SW 1271 (cell line): Measurements from ENCODE around the gene BHLHE40.

Experiments
- DNase-seq, 2 experiments: peaks; one replicate each; lab custom pipeline; 2025; lab: John Stamatoyannopoulos, UW

The BHLHE40 gene

DNA sequence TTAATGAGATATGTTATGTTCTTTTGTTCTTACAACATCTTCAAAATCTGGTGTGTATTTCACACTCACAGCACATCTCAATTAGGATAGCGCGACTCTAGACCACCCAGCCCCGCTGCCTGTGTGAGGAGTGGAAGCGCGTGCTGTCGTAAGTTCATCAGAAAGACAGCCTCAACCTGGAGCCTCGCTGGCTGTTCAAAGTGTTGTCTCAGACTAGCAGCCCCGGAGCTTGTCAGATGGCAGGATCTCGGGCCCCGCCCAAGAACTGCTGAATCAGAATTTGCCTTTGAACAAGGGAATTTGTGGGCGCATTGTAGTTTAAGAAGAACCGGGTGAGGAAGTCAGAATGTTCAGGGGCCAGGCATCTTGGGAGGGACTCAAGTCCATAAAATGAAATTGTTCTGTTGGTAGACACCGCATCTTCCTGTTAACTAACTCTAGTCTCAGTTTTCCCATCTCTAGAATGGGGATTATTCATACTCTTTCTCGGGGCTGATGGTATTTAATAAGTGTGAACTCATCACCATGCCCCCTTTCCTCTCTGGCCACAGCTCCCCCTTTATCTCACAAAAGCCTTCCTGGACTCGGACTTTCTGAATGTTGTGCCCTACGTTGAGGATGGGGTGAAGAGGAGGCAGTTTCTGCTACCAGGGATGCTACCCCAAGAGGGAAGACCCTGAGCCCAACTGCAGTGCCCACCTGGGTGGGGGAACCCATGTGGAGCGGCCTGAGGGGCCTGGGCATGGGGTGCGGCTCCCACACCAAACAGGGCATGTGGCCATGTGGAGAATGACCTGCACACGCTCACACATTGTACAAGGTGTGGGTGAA, 40.4 kb downstream of the BHLHE40 start:
- DNase-seq: no peak

DNA sequence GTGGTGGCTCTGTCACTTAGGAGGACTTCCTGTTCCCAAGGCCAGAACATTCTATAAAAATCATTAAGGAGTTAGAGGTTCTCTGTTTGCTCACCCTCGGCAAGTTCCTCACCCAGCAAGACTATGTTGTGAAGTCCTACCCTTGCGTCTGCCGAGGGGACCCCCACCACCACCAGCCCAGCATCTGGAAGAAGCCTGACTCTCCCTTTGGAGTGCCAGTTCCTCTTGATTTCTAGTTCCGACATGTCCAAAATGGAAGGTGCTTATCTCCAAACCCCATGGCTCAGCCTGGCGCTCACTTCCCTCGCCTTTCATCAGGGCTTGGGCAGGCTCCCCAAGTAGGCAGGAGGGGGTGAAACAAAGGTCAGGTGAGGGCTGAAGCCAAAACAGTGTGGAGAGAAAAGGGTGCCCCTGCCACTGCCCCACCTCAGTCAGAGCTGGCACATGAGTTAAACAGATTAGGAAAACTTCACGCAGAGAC, 41.0 kb downstream of the BHLHE40 start:
- no peak for DNase-seq

DNA sequence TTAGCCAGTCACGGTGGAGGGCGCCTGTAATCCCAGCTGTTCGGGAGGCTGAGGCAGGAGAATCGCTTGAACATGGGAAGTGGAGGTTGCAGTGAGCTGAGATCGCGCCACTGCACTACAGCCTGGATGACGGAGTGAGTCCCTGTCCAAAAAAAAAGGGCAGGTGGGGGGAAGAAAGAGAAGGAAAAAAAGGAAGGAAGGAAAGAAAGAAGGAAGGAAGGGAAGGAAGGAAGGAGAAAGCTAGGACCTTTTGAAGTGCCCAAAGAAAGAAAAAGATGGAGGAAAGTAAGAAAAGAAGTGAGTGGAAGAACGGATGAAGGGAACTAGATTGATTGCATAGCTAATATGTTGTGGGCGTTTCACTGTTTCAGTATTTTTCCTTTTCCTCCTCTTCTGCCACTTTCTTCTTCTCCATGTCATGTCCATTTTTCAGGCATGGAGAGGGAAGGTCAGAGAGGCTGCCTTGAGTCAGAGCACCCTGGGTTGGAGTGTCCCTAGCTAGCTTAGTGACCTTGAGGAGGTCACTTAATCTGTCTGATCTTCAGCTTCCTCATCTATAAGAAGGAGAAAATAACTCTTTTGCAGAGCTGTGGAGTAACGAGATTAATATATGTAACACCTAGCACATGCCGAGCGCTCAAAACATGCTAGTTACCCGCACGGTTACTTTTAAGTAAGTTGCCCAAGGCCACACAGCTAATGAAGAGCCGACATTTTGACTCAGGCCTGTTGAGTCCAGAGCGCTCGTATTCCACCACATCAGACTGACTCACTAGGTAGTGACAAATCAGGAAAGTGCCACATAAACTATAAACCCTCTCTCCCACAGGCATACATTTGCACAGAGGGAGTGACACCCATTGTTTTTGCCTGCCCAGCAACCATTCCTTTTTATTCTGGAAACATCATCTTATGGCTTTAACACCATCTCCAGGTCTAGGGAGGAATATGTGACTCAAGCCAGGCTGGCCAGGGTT, 42.2 kb downstream of the BHLHE40 start:
- peak; percentile 13 to 74 for DNase-seq

- peak in 1 of 2 experiments; percentile 63 for DNase-seq
These were observed 43.1 kb downstream of the BHLHE40 start for GRCh38 chr3:5022187-5022965.

- DNase-seq: peak; percentile 89 to 99
These were observed 43.9 kb downstream of the BHLHE40 start for GRCh38 chr3:5022966-5023776.

GRCh38 chr3:5023777-5024346, 44.6 kb downstream of the BHLHE40 start:
- no peak for DNase-seq

GRCh38 chr3:5026046-5026362, 46.8 kb downstream of the BHLHE40 start:
- DNase-seq: no peak

- DNase-seq: no peak
These were observed 50.5 kb downstream of the BHLHE40 start for GRCh38 chr3:5029715-5030114.

GRCh38 chr3:5030152-5030551, 50.9 kb downstream of the BHLHE40 start:
- DNase-seq: no peak

- DNase-seq: no peak
These were observed 53.6 kb downstream of the BHLHE40 start for GRCh38 chr3:5032844-5033243.
